Colonic mucosa (tissue), 4 donors: ENCODE results near the gene ANKRD34A. TPM values are rescaled to one million over a fixed set of nuclear protein-coding genes. Genes with fewer than 3 reads are reported as not detected.

Experiments used
- DNase-seq: peaks from one replicate; pipeline ENCODE4 v3.0.0-alpha.2; 2020
- H3K27ac ChIP-seq: fragments of 200-600 bp; one replicate; pipeline ENCODE4 v1.8.0; 2021
- H3K27me3 ChIP-seq: fragments of 200-600 bp; one replicate; pipeline ENCODE4 v1.8.0; 2021
- H3K36me3 ChIP-seq: fragments of 200-600 bp; one replicate; pipeline ENCODE4 v1.8.0; 2021
- H3K4me1 ChIP-seq: fragments of 200-600 bp; one replicate; pipeline ENCODE4 v1.8.0; 2021; ENCODE audit warnings: mild to moderate bottlenecking
- H3K4me3 ChIP-seq: fragments of 200-600 bp; one replicate; pipeline ENCODE4 v1.8.0; 2021
- H3K9ac ChIP-seq, 2 donors: one replicate each; pipeline ENCODE4 v1.7.0; 2013; ENCODE audit warnings: control low read depth in 2 of 2, low read depth in 2 of 2, low read length in 2 of 2
- H3K9me3 ChIP-seq: fragments of 200-600 bp; one replicate; pipeline ENCODE4 v1.8.0; 2021
- CTCF ChIP-seq: fragments of 200-600 bp; IDR thresholded peaks from one replicate; pipeline ENCODE4 v1.8.0; 2022; ENCODE audit warnings: antibody characterized with exemption, mild to moderate bottlenecking
- intact Hi-C: fragments of 100-400 bp; cut with DNase I; formaldehyde crosslinking; loops from one replicate; pipeline ENCODE4 v1.14.1; 2022
- total RNA-seq, 2 donors: library from RNA; stranded (reverse); fragmentation: NEBNext Ultra II Directional in 1 of 2; extraction: Animal tissue kit (Norgen Biotek cat#: 25700) in 1 of 2; gene quantifications; one replicate each; pipeline ENCODE4 v1.2.1, GENCODE V29; 2021
- donor health status: healthy.
- donor health status: DM: no; HTN: no; CAD: no.
- donor health status: DM: no; HTN: no; CAD: no.

Gene ANKRD34A
- total RNA-seq, 2 donors from 2014 or later, result 0.21 to 0.44 TPM

DNA sequence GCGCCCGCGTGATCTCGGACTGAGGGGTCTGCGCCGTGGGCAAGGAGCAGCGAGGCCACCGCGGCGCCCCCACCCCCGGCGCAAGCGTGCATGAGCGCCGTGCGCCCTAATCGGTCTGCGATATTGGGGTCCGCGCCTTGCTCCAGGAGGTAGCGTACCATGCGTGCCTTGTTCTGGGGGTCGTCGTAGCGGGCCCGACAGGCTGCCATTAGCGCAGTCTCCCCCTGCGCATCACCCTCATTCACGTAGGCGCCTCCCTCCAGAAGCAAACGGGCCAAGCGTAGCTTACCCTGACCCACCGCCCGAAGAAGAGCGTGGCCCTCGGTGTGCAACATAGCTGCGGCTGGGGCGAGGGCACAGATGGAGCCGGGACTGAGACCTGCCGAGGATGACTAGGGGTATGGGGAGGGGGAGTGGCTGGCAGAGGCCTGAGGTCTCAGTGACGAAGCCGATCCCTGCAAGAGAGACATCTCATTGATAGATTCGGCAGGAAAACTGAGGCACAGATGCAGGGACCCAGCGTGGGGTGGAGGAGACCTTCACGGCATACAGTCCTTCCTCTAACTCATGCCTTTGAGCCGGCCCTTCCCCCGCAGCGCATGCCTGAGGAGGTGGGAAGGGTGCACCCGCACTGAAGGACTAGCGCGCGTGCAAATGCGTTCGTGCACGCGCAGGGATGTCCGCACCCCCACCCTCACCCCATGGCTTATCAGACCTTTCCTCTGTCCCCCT is 2.8 kb downstream of the ANKRD34A start:
- H3K4me1 ChIP-seq, result peaks cover 6% of the 10 kb centered on the region
- no peaks in the 10 kb centered on the region for H3K36me3 ChIP-seq
- peaks cover 25% of the 10 kb centered on the region for H3K27me3 ChIP-seq
- peak overlapping the region; percentile 61 to 70 for H3K9ac ChIP-seq
- intact Hi-C loops, result no loop called here
- DNase-seq, result peak; percentile 64
- no peak for TF ChIP-seq CTCF
- no peaks in the 10 kb centered on the region for H3K9me3 ChIP-seq
- peak overlapping the region; percentile 34 for H3K4me3 ChIP-seq
- H3K27ac ChIP-seq, result no peak overlapping the region

DNA sequence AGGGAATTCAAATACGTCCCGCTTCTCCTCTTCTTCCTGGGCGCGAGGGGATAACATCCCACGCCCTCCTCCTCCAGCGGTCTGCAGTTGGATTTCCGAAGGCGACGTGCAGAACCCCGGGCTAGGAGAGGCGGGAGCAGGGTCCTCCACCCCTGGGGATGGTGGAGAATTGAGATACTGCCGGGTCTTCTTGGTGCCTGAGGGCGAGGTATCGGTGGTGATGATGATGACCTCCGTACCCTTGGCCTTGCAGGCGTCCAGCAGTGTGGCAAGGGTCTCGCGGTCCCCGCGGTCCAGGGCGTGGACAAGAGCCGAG is 3.3 kb downstream of the ANKRD34A start:
- peak overlapping the region; percentile 61 to 70 for H3K9ac ChIP-seq
- H3K9me3 ChIP-seq, result no peaks in the 10 kb centered on the region
- peak overlapping the region; percentile 34 for H3K4me3 ChIP-seq
- no peak for TF ChIP-seq CTCF
- DNase-seq, result no peak
- no peaks in the 10 kb centered on the region for H3K36me3 ChIP-seq
- intact Hi-C loops, result no loop called here
- peaks cover 6% of the 10 kb centered on the region for H3K4me1 ChIP-seq
- peaks cover 25% of the 10 kb centered on the region for H3K27me3 ChIP-seq
- peak overlapping the region; percentile 65 for H3K27ac ChIP-seq

GRCh38 chr1:145960468-145961108 is 3.8 kb downstream of the ANKRD34A start:
- H3K9me3 ChIP-seq, result no peaks in the 10 kb centered on the region
- peaks cover 25% of the 10 kb centered on the region for H3K27me3 ChIP-seq
- peak overlapping the region; percentile 61 to 70 for H3K9ac ChIP-seq
- H3K36me3 ChIP-seq, result no peaks in the 10 kb centered on the region
- H3K4me1 ChIP-seq, result peaks cover 10% of the 10 kb centered on the region
- peak; percentile 74 for DNase-seq
- peak overlapping the region; percentile 65 for H3K27ac ChIP-seq
- intact Hi-C loops, result no loop called here
- peak overlapping the region; percentile 34 for H3K4me3 ChIP-seq
- TF ChIP-seq CTCF, result no peak

GRCh38 chr1:145959957-145960467 is 4.4 kb downstream of the ANKRD34A start:
- Histone ChIP-seq H3K27me3 (peaks cover 25% of the 10 kb centered on the region), H3K4me1 (peaks cover 13% of the 10 kb centered on the region), H3K4me3 (peak overlapping the region; percentile 34), H3K27ac (peak overlapping the region; percentile 65), H3K36me3 (no peaks in the 10 kb centered on the region), H3K9me3 (no peaks in the 10 kb centered on the region), H3K9ac (peak overlapping the region; percentile 9 to 70)
- no peak for DNase-seq
- no peak for TF ChIP-seq CTCF
- intact Hi-C loops, result loop anchor here (5.0 kb wide), 1 partner anchor 43 kb away; the partner anchor contains the start of gene PEX11B

- DNase-seq, result no peak
- H3K36me3 ChIP-seq, result no peaks in the 10 kb centered on the region
- no peaks in the 10 kb centered on the region for H3K9me3 ChIP-seq
- H3K27me3 ChIP-seq, result peaks cover 25% of the 10 kb centered on the region
- no peak overlapping the region for H3K4me3 ChIP-seq
- no peak for TF ChIP-seq CTCF
- intact Hi-C loops, result loop anchor here (5.0 kb wide), 1 partner anchor 42 kb away; the partner anchor contains the start of gene PEX11B
- no peak overlapping the region for H3K27ac ChIP-seq
- H3K9ac ChIP-seq, result peak overlapping the region in 1 of 2 donors; percentile 9
- peaks cover 13% of the 10 kb centered on the region for H3K4me1 ChIP-seq
These were observed 5.0 kb downstream of the ANKRD34A start for GRCh38 chr1:145959333-145959732.
